Measurements from ENCODE around the gene ANKMY1. TPM values are rescaled to one million over a fixed set of nuclear protein-coding genes. Genes with fewer than 3 reads are reported as not detected.
"Not testable (repeated sequence)": the region's sequence is repeated elsewhere in the genome, so short reads cannot be mapped to it uniquely, and the experiment has no call there.

The ANKMY1 gene
- total RNA-seq, 1 donor from 2014 or later = 20.6 TPM

DNA sequence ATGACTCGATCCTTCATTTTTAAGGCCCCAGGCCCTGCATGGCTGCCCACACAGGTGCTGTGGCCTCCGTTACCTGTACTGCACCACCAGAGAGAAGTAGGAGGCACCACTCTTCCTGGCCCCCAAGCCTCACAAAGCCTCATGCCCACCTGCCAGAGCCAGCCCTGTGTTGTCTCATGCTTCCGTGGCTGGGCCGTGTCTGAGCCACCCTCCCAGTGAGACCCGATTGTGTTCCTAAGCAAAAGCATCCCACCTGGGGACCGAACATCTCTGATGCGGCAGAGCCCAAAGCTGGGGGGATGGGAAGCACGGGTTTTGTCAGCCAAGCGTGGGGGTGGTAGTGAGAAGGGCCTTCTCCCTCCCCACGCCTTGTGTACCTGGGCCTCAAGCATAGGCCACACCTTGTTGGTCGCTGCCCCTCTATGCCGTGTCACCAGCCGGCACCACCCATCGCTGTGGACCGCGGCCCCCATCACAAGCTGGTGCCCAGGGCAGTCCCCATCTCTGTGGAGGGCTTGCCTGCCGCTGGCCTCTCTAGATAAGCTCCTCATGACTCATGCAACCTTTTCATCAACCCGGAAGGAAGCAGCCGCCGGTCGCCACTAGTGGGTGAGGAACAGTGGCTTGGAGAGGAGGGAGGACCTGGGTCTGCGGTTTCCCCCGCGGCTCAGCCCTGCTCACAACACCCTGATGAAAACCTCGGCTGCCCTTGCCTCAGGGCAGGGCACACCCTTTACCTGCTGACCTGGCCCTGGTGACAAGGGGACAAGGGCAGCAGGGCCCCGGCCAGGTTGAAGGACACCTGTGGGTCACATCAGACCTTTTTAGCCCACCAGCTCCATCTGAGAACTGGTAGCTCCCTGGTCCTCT is 7.8 kb upstream of the ANKMY1 start:
- Histone ChIP-seq H3K9me3 (no peaks in the 10 kb centered on the region), H3K27me3 (no peaks in the 10 kb centered on the region), H3K4me1 (peaks cover 59% of the 10 kb centered on the region), H3K27ac (peak overlapping the region; percentile 93), H3K4me3 (peak overlapping the region; percentile 22 to 71), H3K36me3 (no peaks in the 10 kb centered on the region)
- no peak for DNase-seq (ENCODE audit: extremely low spot score in 2 of 2)
- no peak for TF ChIP-seq POLR2A (IDR thresholded peaks at IDR 0.05)
- TF ChIP-seq POLR2AphosphoS5 (IDR thresholded peaks at IDR 0.05; ENCODE audit: insufficient read depth in 1 of 2, low read depth in 1 of 2) = peak; percentile 7 to 68
- intact Hi-C loops (cut with DNase I) = loop anchor here (5.0 kb wide), 1 partner anchor 113 kb away; no protein-coding TSS in a partner anchor

DNA sequence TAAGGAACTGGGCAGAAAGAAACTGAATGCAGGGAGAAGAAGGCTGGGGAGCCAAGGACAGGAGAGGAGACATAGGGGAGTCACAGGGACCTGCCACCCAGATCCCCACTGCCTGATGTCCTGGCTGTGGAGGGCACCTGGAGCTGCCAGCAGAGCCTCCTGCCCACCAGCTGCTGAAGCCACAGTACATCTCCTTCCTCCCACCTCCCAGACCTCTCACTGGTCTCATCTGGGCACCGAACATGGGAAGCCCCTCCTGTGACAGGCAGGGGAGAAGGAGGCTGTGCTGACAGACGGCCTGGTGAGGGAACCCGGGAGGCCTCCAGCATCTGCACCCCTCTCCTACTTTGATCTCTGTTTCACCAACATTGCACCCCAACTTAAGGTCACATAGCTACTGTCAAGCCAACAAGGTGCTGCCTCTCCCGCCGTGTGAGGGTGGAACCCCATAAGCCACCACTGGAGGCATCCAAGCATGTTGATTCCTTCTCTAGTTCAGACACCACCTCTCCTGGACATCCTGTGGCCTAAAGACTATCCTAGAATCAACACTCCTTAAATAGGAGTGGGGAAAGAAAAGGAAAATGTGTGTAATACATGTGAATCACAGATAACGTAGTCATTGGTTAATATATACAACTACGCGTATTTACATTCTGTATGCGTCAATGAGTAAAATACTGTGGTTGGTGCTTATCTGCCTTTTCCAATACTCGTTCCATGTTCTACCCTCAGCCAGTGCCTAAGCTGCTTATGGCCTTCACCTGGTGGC is 7.0 kb upstream of the ANKMY1 start:
- no peak overlapping the region for H3K4me3 ChIP-seq
- H3K36me3 ChIP-seq = no peaks in the 10 kb centered on the region
- peaks cover 54% of the 10 kb centered on the region for H3K4me1 ChIP-seq
- no peaks in the 10 kb centered on the region for H3K9me3 ChIP-seq
- H3K27me3 ChIP-seq = no peaks in the 10 kb centered on the region
- no peak overlapping the region for H3K27ac ChIP-seq
- no peak for DNase-seq (ENCODE audit: extremely low spot score in 2 of 2)
- TF ChIP-seq POLR2A (IDR thresholded peaks at IDR 0.05) (no peak), CTCF (IDR thresholded peaks at IDR 0.05) (no peak), POLR2AphosphoS5 (IDR thresholded peaks at IDR 0.05; ENCODE audit: insufficient read depth in 1 of 2, low read depth in 1 of 2) (no peak)
- intact Hi-C loops (cut with DNase I) = loop anchor here (5.0 kb wide), 1 partner anchor 112 kb away; no protein-coding TSS in a partner anchor

DNA sequence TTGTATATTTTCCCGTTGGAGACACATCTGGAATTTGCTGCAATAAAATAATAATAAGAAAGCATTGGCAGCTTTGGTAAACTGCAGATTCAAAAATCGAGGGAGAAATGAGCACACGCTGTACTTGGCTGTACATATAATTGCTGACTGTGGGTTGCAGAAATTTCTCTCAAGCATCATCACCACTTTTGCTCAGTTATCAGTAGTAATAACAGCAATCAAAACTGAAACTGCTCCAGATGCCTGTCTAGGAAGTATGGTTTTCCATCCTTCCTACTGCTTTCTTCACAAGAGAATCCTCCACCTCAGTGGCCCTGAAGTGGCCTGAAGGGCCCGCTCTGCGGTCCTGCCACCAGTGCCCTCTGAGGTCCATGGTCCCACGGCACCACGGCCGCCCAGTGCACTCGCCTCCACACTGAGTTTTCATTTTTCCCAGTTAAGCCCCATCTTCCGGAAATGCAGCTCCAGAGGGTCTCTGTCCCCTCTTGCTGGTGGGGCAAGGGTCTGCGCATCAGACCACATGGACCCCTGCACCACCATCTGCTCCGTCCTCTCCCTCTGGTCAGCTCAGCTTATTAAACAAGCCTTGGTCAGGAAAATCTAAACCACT is 6.3 kb upstream of the ANKMY1 start:
- Histone ChIP-seq H3K4me3 (no peak overlapping the region), H3K4me1 (peaks cover 54% of the 10 kb centered on the region), H3K9me3 (no peaks in the 10 kb centered on the region), H3K27ac (no peak overlapping the region), H3K36me3 (no peaks in the 10 kb centered on the region), H3K27me3 (no peaks in the 10 kb centered on the region)
- no peak for TF ChIP-seq POLR2A (IDR thresholded peaks at IDR 0.05)
- no peak for TF ChIP-seq POLR2AphosphoS5 (IDR thresholded peaks at IDR 0.05; ENCODE audit: insufficient read depth in 1 of 2, low read depth in 1 of 2)
- no peak for TF ChIP-seq CTCF (IDR thresholded peaks at IDR 0.05)
- no peak for DNase-seq (ENCODE audit: extremely low spot score in 2 of 2)
- intact Hi-C loops (cut with DNase I) = no loop called here

DNA sequence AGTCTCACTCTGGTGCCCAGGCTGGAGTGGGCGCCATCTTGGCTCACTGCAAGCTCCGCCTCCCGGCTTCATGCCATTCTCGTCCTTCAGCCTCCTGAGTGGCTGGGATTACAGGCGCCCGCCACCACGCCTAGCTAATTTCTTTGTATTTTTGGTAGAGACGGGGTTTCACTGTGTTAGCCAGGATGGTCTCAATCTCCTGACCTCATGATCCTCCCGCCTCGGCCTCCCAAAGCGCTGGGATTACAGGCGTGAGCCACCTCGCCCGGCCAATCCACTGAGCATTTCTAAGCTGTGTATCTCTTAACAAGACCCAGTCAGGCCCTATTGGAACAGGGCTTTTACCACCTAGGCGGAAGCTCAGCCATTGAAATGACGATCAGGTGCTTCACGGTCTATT is 5.4 kb upstream of the ANKMY1 start:
- H3K36me3 ChIP-seq; H3K27me3 ChIP-seq; H3K4me3 ChIP-seq; H3K27ac ChIP-seq; intact Hi-C loops (cut with DNase I); H3K9me3 ChIP-seq; DNase-seq (ENCODE audit: extremely low spot score in 2 of 2): not testable (repeated sequence)
- peaks cover 60% of the 10 kb centered on the region for H3K4me1 ChIP-seq

- Histone ChIP-seq H3K4me3 (peak overlapping the region; percentile 95 to 97), H3K27me3 (no peaks in the 10 kb centered on the region), H3K27ac (peak overlapping the region; percentile 99), H3K9me3 (no peaks in the 10 kb centered on the region), H3K36me3 (no peaks in the 10 kb centered on the region), H3K4me1 (peaks cover 62% of the 10 kb centered on the region)
- intact Hi-C loops (cut with DNase I) = no loop called here
- peak in 1 of 2 donors; percentile 3 for TF ChIP-seq POLR2A (IDR thresholded peaks at IDR 0.05)
- peak in 1 of 3 experiments; percentile 12 for TF ChIP-seq CTCF (IDR thresholded peaks at IDR 0.05)
- peak; percentile 17 to 25 for TF ChIP-seq POLR2AphosphoS5 (IDR thresholded peaks at IDR 0.05; ENCODE audit: insufficient read depth in 1 of 2, low read depth in 1 of 2)
- no peak for DNase-seq (ENCODE audit: extremely low spot score in 2 of 2)
Observed at GRCh38 chr2:240561325-240561971, 3.7 kb upstream of the ANKMY1 start.

All from vagina (tissue), 2 donors.